NOMO-1 treated with dmso at 0.1 percent for 144 hours (cell line): Measurements from ENCODE around the gene MAP3K15.

ENCODE experiments used
- DNase-seq: peaks from one replicate; lab custom pipeline; 2025; ENCODE audit not compliant: unreplicated experiment; lab: John Stamatoyannopoulos, UW

Gene MAP3K15

GRCh38 chrX:19347916-19348315 is 167.4 kb downstream of the MAP3K15 start:
- no peak for DNase-seq

DNA sequence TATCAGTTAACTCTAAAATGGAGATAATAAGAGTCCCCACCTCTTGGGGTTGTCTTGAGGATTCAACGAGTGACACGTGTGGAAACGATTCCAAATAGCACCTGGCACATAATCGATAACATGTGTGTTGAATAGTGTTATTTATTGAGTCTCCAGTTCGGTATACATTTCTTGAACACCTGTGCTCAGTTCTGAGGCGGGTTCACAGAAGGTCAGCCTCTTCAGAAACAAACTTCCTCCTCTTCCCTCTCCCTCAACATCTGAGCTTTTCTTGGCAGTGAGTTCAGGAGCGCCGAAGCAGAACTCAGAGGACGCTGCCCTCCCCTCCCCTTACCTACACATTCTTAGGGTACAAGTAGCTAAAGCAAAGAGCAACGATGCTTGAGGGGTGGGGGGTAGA is 170.6 kb downstream of the MAP3K15 start:
- DNase-seq, result no peak

DNA sequence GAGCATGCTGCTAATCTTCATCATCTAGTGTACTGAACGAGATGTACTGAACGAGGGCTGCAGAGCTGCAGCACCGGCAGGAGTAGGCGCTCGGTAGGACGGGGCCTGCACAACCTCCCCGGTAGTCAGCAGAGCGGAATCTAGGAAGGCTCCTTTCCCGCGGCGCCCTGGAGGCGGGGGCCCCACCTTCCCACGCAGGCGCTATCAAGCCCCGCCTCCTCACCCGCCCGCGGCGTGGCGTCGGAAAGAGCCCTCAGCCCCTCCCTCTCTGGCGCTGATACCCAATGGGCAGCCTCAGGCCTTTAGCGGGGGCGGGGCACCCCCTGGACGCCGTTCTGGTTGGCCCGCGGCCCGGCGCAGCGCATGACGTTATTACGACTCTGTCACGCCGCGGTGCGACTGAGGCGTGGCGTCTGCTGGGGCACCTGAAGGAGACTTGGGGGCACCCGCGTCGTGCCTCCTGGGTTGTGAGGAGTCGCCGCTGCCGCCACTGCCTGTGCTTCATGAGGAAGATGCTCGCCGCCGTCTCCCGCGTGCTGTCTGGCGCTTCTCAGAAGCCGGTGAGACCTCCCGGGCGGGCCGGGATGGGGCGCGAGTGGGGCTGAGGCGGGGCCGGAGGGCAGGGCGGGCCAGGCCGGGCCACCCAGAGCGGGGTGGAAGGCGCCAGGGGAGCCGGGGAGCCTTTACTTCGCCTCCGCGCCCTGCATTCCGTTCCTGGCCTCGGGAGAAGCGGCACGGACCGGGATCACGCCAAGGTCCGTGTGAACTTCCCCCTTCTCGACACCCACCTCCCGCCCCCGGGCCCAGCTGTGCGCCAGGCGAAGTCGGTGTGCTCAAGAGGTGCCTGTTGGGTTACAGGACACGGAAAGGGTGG is 171.5 kb downstream of the MAP3K15 start, which contains the start of gene PDHA1:
TSS of gene PDHA1 (plus strand) at position 393 of the 874 bp plus-strand sequence. CDS start at position 504, 111 bp downstream.
- DNase-seq, result peak; percentile 88

DNA sequence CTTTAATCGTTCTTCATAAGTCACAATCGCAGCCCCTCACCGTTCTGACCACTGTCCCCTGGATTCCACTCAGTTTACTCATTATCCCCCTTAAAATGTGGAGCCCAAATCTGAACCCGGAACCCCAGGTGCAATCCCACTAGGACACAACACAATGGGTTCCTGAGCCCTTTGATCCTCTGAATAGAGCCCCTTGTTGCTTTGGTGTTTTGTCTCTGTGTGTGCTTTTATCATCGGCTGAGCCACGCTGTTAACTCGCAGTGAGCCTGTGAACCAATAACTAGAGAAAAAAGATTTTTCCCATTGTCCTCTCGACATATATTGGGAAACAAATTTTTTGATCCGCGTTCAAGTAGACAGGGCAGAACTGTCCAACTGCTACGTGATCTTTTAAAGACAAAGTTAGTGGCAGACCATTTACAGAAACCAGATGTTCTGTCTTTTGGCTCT is 172.2 kb downstream of the MAP3K15 start:
- DNase-seq, result no peak

- DNase-seq, result no peak
These were observed 172.9 kb downstream of the MAP3K15 start for GRCh38 chrX:19342331-19342906.

GRCh38 chrX:19334945-19335626 is 180.2 kb downstream of the MAP3K15 start:
- DNase-seq, result peak; percentile 69

GRCh38 chrX:19332983-19333382 is 182.3 kb downstream of the MAP3K15 start:
- no peak for DNase-seq

DNA sequence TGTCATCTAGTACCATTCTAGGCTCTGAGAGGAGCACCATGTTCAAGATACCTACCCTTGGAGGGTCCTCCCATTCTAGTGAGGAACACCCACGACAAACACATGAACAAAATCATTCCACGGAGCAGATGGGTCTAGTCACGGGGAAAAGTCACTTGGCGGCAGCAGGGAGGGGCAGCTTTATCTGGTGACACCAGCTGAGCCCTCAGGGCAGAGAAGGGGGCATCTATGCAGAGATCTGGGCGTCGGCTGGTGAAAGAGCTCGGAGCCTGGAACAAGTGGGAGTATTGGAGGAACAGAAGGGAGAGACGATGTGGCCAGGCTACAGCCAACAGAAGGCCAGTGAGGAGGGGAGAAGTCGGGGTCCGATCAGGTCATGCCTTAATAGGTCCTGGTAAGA is 183.5 kb downstream of the MAP3K15 start:
- no peak for DNase-seq

- DNase-seq, result no peak
These were observed 188.7 kb downstream of the MAP3K15 start for GRCh38 chrX:19326567-19326966.
